ENCODE results near the gene RTRAF. TPM values are rescaled to one million over a fixed set of nuclear protein-coding genes. Genes with fewer than 3 reads are reported as not detected.

The RTRAF gene
- polyA plus RNA-seq, 1 donor from 2014 or later = 119 TPM

DNA sequence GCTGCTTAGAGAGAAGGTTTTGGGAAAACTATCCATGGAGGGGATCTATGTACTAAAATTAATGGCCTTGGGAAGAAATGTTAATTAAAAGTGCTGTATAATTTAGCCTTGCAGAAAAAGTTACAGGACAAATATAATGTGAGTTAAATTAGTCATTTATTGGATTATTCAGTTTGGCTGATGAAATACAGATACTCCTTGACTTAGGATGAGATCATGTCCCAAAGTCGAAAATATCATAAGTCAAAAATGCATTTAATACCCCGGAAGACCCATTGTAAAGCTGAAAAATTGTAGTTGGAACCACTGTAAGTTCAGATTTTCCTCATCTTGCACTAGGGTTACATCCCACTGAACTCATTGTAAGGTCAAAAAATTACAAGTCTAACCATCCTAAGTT, 9.7 kb downstream of the RTRAF start:
- no peak overlapping the region for H2AFZ ChIP-seq (ENCODE audit: low read depth, low read length)
- H3K4me2 ChIP-seq (ENCODE audit: low read length) = no peak overlapping the region
- H3K4me3 ChIP-seq (ENCODE audit: low read length) = no peak overlapping the region
- H3F3A ChIP-seq (ENCODE audit: insufficient read depth, low read length, poor library complexity, severe bottlenecking) = no peaks in the 10 kb centered on the region
- H3K9me3 ChIP-seq (ENCODE audit: low read length) = no peaks in the 10 kb centered on the region
- H3K9ac ChIP-seq (ENCODE audit: low read length) = no peak overlapping the region
- no peaks in the 10 kb centered on the region for H4K20me1 ChIP-seq (ENCODE audit: insufficient read depth)
- peaks cover 8% of the 10 kb centered on the region for H3K36me3 ChIP-seq (ENCODE audit: insufficient read depth, low read length)
- peaks cover 20% of the 10 kb centered on the region for H3K79me2 ChIP-seq (replicated peaks; ENCODE audit: insufficient read depth, low read length)
- TF ChIP-seq EP300 (conservative IDR thresholded peaks at IDR 0.05; ENCODE audit: poor library complexity, severe bottlenecking) = no peak
- TF ChIP-seq RAD21 (conservative IDR thresholded peaks at IDR 0.05) = no peak
- TF ChIP-seq SMC3 (conservative IDR thresholded peaks at IDR 0.05; ENCODE audit: poor library complexity) = no peak
- TF ChIP-seq, protein P1, sequence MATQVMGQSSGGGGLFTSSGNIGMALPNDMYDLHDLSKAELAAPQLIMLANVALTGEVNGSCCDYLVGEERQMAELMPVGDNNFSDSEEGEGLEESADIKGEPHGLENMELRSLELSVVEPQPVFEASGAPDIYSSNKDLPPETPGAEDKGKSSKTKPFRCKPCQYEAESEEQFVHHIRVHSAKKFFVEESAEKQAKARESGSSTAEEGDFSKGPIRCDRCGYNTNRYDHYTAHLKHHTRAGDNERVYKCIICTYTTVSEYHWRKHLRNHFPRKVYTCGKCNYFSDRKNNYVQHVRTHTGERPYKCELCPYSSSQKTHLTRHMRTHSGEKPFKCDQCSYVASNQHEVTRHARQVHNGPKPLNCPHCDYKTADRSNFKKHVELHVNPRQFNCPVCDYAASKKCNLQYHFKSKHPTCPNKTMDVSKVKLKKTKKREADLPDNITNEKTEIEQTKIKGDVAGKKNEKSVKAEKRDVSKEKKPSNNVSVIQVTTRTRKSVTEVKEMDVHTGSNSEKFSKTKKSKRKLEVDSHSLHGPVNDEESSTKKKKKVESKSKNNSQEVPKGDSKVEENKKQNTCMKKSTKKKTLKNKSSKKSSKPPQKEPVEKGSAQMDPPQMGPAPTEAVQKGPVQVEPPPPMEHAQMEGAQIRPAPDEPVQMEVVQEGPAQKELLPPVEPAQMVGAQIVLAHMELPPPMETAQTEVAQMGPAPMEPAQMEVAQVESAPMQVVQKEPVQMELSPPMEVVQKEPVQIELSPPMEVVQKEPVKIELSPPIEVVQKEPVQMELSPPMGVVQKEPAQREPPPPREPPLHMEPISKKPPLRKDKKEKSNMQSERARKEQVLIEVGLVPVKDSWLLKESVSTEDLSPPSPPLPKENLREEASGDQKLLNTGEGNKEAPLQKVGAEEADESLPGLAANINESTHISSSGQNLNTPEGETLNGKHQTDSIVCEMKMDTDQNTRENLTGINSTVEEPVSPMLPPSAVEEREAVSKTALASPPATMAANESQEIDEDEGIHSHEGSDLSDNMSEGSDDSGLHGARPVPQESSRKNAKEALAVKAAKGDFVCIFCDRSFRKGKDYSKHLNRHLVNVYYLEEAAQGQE (IDR thresholded peaks at IDR 0.05; ENCODE audit: borderline replicate concordance) = no peak
- no peak for TF ChIP-seq TAF1 (IDR thresholded peaks at IDR 0.05; ENCODE audit: low read depth)
- no peak for TF ChIP-seq EZH2 (IDR thresholded peaks at IDR 0.05; ENCODE audit: borderline replicate concordance, insufficient read depth, low read length, poor library complexity, severe bottlenecking)
- H3K9me2 ChIP-seq (ENCODE audit: insufficient read depth, low read length) = no peaks in the 10 kb centered on the region
- no peaks in the 10 kb centered on the region for H3K27me3 ChIP-seq (ENCODE audit: insufficient read depth, low read depth, low read length)
- no peak overlapping the region for H3K27ac ChIP-seq (ENCODE audit: low read length)

DNA sequence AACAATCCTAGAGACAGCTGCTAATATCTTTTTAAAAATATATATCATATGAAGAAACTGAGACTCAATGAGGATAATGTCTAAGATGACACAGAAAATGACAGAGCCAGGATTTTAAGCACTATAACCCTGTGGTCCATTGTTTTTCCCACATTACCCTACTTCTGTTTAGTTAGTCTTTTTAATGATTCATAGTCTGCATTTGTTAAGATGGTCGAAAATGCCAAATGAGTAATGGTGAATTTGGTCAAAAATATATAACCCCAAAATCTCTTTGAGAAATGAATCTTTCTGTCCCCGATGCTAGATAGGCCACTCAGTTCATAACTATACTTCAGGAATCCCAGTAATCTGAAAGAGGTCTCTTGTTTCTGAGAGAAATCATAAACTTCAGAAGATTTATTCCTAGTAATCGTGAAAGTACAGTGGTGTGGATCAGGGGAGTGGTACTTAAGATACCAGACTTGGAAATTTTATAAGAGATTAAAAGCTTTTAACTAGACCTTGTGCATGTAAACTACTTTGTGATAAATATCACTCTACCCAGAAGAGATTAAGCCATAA, 10.8 kb downstream of the RTRAF start:
- H3K9ac ChIP-seq (ENCODE audit: low read length) = no peak overlapping the region
- TF ChIP-seq RAD21 (conservative IDR thresholded peaks at IDR 0.05) (no peak), EZH2 (IDR thresholded peaks at IDR 0.05; ENCODE audit: borderline replicate concordance, insufficient read depth, low read length, poor library complexity, severe bottlenecking) (no peak), EP300 (conservative IDR thresholded peaks at IDR 0.05; ENCODE audit: poor library complexity, severe bottlenecking) (no peak), TAF1 (IDR thresholded peaks at IDR 0.05; ENCODE audit: low read depth) (no peak), MXI1 (conservative IDR thresholded peaks at IDR 0.05; ENCODE audit: poor library complexity, severe bottlenecking) (no peak), SMC3 (conservative IDR thresholded peaks at IDR 0.05; ENCODE audit: poor library complexity) (no peak), POLR2AphosphoS5 (IDR thresholded peaks at IDR 0.05) (no peak)
- TF ChIP-seq, protein P2, sequence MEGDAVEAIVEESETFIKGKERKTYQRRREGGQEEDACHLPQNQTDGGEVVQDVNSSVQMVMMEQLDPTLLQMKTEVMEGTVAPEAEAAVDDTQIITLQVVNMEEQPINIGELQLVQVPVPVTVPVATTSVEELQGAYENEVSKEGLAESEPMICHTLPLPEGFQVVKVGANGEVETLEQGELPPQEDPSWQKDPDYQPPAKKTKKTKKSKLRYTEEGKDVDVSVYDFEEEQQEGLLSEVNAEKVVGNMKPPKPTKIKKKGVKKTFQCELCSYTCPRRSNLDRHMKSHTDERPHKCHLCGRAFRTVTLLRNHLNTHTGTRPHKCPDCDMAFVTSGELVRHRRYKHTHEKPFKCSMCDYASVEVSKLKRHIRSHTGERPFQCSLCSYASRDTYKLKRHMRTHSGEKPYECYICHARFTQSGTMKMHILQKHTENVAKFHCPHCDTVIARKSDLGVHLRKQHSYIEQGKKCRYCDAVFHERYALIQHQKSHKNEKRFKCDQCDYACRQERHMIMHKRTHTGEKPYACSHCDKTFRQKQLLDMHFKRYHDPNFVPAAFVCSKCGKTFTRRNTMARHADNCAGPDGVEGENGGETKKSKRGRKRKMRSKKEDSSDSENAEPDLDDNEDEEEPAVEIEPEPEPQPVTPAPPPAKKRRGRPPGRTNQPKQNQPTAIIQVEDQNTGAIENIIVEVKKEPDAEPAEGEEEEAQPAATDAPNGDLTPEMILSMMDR (IDR thresholded peaks at IDR 0.05; ENCODE audit: poor library complexity, severe bottlenecking) = no peak
- TF ChIP-seq, protein P1 (IDR thresholded peaks at IDR 0.05; ENCODE audit: borderline replicate concordance) = no peak
- H2AFZ ChIP-seq (ENCODE audit: low read depth, low read length) = no peak overlapping the region
- H3K4me3 ChIP-seq (ENCODE audit: low read length) = no peak overlapping the region
- peaks cover 8% of the 10 kb centered on the region for H3K36me3 ChIP-seq (ENCODE audit: insufficient read depth, low read length)
- no peaks in the 10 kb centered on the region for H3K9me2 ChIP-seq (ENCODE audit: insufficient read depth, low read length)
- H3K79me2 ChIP-seq (replicated peaks; ENCODE audit: insufficient read depth, low read length) = peaks cover 16% of the 10 kb centered on the region
- H3K4me2 ChIP-seq (ENCODE audit: low read length) = no peak overlapping the region
- no peaks in the 10 kb centered on the region for H3F3A ChIP-seq (ENCODE audit: insufficient read depth, low read length, poor library complexity, severe bottlenecking)
- no peaks in the 10 kb centered on the region for H4K20me1 ChIP-seq (ENCODE audit: insufficient read depth)
- no peak overlapping the region for H3K27ac ChIP-seq (ENCODE audit: low read length)
- H3K27me3 ChIP-seq (ENCODE audit: insufficient read depth, low read depth, low read length) = no peaks in the 10 kb centered on the region
- no peaks in the 10 kb centered on the region for H3K9me3 ChIP-seq (ENCODE audit: low read length)

Measured in neural cell (in vitro differentiated cells).